GM19193 (cell line): ENCODE results near the gene IL22RA1.

Experiments used
- POLR2A ChIP-seq: IDR thresholded peaks from 4 replicates; pipeline ENCODE4 v1.6.1; 2011; ENCODE audit not compliant: insufficient read depth, insufficient read length; ENCODE audit errors: extremely low read depth

The IL22RA1 gene

DNA sequence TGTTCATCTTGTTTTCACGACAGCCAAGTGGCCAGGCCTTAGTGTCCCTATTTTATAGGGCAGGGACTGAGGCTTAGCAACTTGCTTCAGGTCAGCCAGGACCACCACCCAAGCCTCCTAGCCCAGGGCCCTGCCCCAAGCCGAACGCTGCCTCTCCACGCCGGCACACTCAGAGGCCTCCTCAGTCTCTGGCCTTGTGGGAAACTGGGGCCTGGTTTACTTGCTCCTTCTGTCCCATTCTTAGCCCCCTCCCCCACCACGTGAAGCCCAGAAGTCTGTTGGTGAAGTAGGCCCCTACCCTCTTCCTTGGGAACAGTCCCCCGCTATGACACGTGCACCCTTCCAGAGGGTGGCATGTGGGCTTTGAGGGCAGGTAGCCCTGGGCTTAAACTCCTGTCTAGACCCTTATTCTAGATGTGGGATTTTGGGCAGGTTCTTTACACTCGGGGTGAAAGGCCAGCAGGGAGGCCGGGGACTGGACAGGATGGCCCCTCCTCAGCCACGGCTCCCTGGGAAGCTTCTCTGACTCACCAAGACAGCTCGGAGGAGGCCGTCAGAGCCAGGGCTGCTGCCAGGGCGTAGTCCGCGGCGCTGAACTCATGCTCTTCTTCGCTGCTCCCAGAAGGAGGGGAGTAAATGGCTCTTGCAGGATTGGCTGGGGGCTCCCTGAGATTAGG lies 35.3 kb downstream of the IL22RA1 start:
- TF ChIP-seq POLR2A, result no peak

DNA sequence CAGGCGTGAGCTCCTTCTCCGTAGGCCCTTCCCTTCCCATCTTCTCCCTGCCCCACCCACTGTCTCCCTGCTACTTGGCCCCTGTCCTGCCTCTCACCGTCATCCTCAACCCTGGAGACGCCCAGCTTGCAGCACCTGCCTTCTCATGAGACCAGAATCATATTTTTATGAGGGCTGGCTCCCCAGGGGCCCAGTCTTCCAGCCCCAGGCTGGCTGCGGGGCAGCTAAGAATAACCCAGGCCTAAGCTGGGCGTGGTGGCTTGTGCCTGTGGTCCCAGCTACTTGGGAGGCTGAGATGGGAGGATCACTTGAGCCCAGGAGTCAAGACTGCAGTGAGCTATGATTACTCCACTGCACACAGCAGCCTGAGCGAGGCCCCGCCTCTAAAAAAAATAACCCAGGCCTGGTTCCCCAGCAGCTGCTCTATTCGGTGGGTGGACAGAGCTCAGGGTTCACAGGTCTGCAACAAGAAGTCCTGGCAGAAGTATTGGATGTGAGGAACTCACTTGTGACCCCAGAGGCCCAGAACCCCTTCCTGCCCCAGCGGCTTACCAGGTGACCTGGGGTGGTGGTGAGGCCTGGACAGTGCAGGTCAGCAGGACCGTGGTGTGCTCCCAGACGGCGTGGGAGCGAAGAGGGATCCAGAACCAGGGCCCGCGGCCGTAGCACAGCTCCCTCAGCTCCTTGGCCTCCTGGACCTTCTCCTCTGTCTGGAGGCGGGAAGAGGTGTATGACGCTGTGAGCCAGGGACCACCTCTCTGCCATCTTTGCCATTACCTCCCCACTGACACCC lies 37.4 kb downstream of the IL22RA1 start:
- no peak for TF ChIP-seq POLR2A

DNA sequence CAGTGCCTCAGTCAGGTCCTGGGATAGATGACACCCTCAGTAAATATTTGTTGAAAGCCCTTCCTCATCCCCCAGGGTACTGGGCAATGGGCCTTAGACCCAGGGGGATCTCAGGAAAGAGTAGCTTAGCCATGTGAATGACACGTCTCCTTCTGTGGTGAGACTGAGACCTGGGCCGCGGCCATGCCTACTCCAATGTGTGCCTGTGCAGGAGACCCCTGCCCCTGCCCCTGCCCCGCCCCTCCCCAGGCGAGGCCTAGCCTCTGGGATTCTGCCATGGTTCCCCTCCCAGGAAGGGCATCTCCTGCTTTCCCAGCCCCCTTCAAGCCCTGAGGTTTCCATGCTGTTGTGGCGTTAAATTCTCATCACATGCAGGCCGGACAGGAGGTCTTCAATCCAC lies 38.1 kb downstream of the IL22RA1 start:
- TF ChIP-seq POLR2A, result no peak

DNA sequence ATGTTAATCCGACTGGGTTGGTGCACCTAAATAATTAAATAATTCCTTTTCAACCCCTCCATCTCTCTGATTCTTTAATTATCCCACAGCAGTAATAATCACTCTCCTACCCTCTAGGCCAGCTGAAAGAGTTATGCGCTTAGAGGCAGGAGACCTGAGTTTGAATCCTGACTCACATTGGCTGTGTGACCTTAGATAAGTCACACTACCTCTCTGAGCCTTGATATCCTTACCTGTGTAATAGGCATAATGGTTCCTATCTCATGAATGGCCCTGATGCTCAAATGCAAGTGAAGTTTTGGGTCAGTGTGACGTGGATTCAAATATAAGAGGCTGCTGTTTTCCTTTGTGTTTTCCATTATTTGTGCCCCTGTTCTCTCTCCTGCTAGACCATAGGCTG lies 39.1 kb downstream of the IL22RA1 start:
- TF ChIP-seq POLR2A, result no peak

DNA sequence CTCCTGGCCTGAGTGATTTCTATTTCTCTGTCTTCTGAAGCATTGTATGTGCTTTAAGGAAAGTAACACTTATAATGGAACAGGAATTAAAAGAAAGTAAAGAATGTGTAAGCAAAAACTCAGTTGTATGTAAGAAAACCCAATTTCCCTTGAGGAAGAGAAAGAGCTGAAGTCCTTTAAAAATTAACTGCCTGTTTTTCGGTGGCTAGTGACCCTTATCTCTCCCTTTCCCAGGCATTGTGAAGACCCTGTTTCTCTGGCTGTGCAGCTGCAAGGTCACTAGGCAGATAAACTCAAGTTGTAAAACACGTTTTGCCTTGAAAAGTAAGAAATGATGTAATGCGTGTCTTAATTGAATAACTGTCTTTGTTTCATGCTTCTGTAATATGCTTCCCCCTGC lies 39.5 kb downstream of the IL22RA1 start:
- no peak for TF ChIP-seq POLR2A

DNA sequence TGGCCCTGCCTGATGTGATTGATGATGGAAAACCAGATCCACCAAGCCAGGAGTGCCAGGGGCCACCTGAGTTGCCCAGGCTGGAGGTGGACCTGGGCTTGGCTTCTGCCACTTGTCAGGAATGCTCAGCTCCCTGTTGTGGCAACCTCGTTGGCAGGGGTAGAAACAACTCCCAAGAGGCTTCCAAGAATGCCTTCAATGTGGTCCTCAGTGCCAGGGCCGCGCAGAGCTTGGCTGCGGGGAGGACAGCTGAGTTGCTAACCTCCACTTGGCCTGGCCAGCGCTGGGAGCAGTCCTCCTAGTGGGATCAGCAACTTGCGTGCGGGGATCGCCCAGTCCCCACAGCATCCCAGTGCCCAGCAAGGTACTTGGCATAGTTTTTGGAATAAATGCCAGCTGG lies 40.0 kb downstream of the IL22RA1 start:
- no peak for TF ChIP-seq POLR2A

DNA sequence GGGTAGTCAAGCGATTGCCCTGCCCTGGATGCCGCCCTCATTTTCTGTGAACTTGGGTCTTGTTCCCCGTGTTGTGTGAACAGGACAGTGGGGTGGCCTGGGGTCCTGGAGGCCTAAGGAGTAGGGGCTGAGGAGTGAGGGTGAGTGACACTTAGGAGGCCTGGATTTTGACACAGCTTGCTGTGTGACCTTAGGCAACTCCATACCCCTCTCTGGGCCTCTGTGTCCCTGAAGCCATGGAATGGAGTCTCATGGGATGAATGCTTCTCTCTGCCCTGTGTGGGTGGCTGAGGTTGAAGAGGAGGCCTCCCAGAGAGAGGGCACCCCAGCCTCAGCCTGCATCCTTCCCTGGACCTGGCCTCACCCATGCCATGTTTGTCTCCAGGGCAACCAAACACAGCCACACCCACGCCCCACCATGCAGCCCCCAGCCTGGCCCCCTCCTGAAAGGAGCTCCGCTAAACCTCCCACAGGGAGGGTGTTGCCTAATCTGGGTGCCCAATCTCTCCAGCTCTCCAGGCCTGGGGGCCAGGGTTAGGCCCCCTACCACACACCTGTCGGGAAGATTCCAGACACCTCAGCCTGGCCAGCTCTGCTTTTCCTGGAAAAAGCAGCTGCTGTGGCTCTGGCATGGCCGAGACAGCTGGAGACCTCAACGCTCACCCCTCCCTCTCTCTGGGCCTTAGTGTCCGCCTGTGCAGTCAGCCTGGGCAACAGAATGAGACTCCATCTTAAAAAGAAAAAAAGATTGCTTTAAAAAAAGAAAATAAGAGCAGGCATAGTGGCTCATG lies 40.9 kb downstream of the IL22RA1 start:
- no peak for TF ChIP-seq POLR2A

DNA sequence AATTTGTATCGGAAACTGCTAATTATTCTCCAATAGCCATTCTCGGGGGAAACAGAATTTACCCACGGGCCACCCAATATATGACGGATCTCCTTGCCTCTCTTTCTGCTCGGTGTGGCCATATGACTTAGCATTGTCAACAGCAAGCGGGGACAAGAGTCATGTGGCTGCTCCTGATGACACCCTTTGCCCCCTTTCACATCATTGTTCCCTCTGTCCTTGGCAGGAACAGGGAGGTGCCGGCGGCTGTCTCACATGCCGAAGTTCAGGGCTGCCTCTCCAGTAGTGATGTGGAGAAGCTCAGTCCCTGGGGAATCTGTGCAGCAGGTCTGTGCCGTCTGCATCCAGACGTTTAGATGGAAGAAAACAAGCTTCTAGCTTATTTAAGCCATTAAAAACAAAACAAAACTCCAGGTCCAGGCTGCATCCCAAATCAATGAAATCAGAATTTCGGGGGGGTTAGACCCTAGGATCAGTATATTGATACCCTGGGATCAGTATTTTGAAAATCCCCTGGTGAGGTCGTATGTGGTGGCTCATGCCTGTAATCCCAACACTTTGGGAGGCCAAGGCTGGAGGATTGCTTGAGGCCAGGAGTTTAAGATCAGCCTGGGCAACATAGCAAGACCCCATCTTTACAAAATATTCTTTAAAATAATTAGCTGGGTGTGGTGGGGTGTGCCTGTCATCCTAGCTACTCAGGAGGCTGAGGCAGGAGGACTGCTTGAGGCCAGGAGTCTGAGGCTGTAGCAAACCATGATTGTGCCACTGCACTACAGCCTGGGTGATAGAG lies 41.8 kb downstream of the IL22RA1 start:
- no peak for TF ChIP-seq POLR2A

DNA sequence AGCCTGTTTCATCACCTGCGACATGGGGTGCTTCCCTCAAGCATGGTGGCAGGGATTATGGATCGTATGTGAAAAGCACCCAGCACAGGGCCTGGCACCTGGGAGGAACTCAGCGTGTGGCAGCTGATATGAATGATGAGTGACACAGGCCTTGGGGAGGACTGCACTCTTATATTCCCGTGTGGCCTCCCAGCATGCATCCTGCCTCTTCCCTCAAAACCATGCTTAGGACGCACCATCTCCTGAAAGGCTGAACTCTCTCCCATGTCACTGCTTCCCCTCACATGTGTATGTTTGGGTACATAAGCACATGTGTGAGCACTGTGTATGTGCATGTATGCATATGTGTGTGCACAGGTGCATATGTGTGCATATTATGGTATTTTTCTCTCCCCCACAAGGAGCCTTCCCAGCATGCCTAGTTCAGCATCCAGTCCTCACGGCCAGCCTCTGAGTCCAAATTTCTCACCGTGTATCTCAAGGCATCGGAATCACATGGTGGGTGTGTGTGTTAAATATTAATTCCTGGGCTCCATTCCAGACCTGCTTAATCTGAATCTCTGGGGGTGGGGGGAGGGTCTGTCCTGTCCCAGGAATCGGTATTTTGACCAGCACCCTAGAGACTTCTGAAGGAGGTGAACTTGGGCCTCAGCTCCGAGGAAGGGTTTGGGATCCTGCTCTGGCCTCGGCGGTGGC lies 43.8 kb downstream of the IL22RA1 start:
- no peak for TF ChIP-seq POLR2A

DNA sequence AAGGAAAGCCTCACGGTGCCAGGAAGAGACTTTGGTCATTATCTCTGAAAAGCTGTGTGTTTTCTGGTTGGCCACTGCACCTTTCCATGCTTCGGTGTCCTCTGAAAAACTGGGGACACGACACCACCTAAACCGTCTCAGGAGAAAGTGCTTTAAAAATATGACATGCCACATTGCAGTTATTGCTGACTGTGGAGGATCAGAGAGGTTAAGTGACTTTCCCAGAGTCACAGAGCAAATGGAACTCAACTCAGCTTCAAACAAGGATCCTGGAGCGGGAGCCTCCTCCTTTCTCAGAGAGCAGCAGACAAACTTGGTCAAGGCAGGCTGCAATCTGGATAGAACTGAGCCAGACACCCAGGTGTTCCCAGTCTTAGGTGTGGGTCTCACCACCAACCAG lies 44.8 kb downstream of the IL22RA1 start:
- no peak for TF ChIP-seq POLR2A

DNA sequence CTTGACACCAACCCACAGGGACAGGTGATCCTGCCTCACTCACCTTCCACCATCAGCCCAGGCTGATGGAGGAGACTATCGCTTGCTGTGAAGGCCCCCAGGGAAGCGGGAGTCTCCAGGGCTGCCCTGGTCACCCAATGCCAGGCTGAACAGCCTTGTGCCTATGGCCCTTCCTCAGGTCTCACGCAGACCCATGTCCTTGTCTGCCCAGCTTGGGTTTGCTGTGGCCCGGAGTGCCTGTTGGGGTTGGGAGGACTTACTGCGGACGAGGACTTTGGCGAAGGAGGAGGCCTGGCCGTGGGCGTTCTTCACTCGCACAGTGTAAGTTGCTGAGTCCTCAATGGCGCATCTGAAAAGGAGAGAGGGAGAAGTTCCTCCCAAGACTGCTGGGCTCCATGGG lies 45.3 kb downstream of the IL22RA1 start:
- no peak for TF ChIP-seq POLR2A

DNA sequence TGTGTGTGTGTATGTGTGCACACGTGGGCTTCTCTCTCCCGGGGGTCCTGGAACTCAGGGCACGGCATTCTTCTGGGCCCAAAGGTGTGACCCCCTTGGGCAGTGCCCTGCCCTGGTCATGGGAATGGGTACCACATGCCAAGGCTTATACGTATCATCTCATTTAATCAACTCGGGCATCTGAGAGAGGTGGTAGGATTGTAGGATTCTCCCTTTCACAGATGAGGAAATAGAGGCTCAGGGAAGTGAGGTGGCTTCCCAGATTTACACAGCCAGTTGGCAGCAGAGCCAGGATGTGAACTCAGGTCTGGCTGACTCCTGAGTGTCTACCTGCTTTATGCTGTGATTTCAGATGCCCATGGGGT lies 46.2 kb downstream of the IL22RA1 start:
- no peak for TF ChIP-seq POLR2A

DNA sequence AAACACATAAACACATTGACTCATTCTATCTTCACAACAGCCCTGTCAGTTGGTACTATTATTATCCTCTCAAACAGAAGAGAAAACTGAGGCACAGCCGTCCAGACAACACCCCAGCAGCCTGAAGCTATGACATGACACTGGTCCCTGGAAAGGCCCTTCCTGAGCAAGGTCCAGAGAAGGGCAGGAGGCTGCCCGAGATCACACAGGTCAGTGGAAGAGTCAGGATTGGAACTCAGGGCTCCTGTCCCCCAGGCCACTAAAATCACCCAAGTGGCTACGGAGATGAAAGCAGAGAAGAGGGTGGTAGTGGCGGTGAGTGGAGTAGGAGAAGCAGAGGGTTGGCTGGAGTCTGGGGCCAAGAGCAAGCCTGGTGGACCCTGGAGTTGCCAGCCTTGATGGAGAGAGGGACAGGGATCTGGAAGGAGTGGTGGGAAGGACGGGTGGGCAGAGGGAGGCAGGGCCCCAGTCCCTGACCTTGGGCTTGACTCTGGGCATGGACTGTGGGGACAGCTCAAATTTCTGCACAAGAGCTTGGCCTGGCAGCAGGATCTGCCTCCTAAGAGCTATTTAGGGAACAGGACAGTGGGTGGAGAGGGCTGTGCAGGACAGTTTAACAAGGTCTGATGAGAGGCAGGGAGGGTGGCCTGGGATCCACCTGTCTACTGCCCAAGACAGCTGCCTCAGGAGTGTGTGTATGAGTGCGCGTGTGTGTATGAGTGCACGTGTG lies 46.8 kb downstream of the IL22RA1 start:
- no peak for TF ChIP-seq POLR2A

DNA sequence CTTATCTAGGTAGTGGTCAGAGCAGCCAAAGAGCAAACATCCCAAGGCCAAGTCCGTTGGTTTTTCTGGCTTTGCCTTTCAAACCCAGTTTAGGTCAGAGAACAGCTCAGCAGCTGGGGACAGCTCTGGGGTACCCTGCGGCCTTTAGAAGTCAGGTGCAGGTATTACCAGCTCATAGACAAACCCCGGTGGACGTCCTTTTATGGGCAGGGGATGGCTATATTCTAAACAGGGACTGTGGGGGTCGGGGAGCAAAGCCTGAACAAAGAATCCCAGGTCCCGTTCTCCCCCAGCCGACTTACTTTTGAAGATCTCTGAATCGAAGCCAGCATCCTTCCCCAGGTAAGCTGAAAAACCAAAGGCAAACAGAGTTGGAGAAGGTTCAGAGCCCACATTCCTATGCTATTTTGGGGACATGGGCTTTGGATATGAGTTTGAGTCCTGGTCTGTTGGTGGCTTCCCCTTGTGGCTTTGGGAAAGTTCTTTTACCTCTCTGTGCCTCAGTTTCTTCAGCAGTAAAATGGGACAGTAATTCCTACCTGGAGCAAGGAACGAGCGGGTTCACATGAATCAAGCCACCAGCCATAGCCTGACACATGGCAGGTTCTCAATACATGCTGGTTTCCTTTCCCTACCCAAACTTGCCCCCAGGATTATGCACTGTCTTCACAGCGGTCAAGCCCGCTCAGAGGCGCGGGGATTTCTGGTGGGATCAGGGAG lies 47.6 kb downstream of the IL22RA1 start:
- TF ChIP-seq POLR2A, result no peak

DNA sequence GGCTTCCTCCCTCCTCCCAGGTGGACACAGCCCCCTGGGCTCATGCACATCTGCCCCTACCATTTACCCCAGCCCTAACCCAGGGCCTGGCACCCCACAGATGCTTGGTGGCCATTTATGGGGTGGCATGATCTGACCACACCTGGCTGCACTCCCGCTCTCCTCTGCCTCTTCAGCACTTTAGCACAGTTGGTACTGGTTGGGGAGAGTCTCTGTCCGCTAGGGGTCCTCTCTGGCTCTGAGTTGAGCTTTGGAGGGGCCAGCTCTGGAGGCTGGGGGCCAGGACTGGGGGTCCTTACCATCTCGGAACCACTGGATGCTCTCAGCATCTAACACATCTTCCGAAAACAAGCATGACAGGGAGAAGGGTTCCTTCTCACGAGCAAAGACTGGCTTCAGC lies 48.4 kb downstream of the IL22RA1 start:
- TF ChIP-seq POLR2A, result no peak
